ENCODE results near the gene CABLES1. TPM values are rescaled to one million over a fixed set of nuclear protein-coding genes. Genes with fewer than 3 reads are reported as not detected.
A peak's percentile ranks its signal among the peaks of the same experiment; 100 is the strongest.

Gene CABLES1
- total RNA-seq, 1 donor from 2014 or later: 3.1 TPM

DNA sequence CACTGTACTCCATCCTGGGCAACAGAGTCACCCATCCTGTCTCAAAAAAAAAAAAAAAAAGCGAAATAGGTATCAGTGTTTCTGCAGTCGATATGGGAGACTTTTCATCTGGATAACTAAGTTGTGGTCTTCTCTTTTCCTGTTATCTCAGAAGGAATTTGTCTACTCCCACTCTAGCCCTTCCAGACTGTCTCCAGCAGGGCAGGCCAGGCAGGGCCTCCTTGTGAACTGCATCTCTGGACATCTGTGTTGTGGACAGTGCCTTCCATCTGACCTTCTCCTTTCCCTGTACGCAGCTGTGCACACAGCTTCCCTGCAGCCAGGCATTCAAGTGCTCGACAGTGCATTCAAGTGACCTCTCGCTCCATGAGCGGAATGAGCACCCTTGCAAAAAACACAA is 110.2 kb downstream of the CABLES1 start:
- H3K27me3 Mint-ChIP-seq (ENCODE audit: unreplicated experiment): peaks cover 4% of the 10 kb centered on the region
- peak overlapping the region; percentile 73 for H3K27ac Mint-ChIP-seq (ENCODE audit: unreplicated experiment)
- peaks cover 4% of the 10 kb centered on the region for H3K9me3 Mint-ChIP-seq (ENCODE audit: unreplicated experiment)
- H3K4me1 Mint-ChIP-seq (ENCODE audit: low read depth, unreplicated experiment): peaks cover 19% of the 10 kb centered on the region
- TF ChIP-seq, protein P1, sequence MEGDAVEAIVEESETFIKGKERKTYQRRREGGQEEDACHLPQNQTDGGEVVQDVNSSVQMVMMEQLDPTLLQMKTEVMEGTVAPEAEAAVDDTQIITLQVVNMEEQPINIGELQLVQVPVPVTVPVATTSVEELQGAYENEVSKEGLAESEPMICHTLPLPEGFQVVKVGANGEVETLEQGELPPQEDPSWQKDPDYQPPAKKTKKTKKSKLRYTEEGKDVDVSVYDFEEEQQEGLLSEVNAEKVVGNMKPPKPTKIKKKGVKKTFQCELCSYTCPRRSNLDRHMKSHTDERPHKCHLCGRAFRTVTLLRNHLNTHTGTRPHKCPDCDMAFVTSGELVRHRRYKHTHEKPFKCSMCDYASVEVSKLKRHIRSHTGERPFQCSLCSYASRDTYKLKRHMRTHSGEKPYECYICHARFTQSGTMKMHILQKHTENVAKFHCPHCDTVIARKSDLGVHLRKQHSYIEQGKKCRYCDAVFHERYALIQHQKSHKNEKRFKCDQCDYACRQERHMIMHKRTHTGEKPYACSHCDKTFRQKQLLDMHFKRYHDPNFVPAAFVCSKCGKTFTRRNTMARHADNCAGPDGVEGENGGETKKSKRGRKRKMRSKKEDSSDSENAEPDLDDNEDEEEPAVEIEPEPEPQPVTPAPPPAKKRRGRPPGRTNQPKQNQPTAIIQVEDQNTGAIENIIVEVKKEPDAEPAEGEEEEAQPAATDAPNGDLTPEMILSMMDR (IDR thresholded peaks at IDR 0.05; ENCODE audit: partially characterized antibody, unreplicated experiment): no peak
- H3K36me3 Mint-ChIP-seq (ENCODE audit: unreplicated experiment): peaks cover 3% of the 10 kb centered on the region
- DNase-seq: no peak
- H3K4me3 Mint-ChIP-seq (ENCODE audit: unreplicated experiment): peak overlapping the region; percentile 15

DNA sequence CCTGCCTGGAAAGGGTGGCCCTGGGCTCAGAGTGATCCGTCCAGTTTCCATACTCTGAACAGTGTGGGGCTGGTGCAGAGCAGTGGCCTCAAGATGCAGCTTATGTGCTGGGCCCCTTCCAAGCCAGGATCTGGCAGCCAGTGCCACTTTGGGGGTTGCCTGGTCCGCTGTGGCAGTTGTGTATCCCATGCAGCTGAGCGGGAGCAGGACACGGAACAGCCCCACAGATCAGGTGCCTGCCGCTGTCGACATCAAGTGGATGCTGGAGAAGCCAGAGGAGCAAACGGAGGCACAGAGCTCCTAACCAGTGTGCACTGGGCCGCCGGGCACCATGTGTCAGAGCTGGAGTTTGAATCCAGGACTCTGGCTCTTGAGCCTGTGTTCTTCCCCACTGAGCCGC is 112.0 kb downstream of the CABLES1 start:
- TF ChIP-seq, protein P1 (IDR thresholded peaks at IDR 0.05; ENCODE audit: partially characterized antibody, unreplicated experiment): no peak
- no peak for DNase-seq
- Mint-ChIP-seq H3K27ac (ENCODE audit: unreplicated experiment) (no peak overlapping the region), H3K4me3 (ENCODE audit: unreplicated experiment) (no peak overlapping the region), H3K9me3 (ENCODE audit: unreplicated experiment) (peaks cover 7% of the 10 kb centered on the region), H3K36me3 (ENCODE audit: unreplicated experiment) (peaks cover 3% of the 10 kb centered on the region), H3K27me3 (ENCODE audit: unreplicated experiment) (peaks cover 7% of the 10 kb centered on the region), H3K4me1 (ENCODE audit: low read depth, unreplicated experiment) (peaks cover 17% of the 10 kb centered on the region)

DNA sequence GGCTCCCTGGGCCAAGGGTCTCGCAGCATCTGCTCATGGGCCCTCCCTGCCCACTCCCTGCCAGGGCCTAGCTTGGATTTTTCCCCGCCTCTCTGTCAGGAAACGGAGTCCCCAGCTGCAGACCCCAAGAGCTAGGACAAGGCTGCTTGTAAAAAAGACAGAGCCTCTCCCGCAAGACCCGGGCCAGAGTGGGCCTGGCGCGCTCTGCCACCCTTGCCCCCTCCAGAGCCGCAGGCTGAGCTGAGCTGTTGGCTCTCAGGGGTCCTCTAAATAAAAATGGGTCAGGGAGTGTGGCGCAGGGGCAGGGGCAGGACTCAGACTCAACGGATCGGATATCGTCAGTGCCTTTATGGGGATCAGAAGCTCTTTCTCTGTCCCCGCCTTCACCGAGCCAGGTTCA is 112.6 kb downstream of the CABLES1 start:
- Mint-ChIP-seq H3K4me1 (ENCODE audit: low read depth, unreplicated experiment) (peaks cover 16% of the 10 kb centered on the region), H3K27me3 (ENCODE audit: unreplicated experiment) (peaks cover 7% of the 10 kb centered on the region), H3K36me3 (ENCODE audit: unreplicated experiment) (peaks cover 3% of the 10 kb centered on the region), H3K9me3 (ENCODE audit: unreplicated experiment) (peaks cover 7% of the 10 kb centered on the region), H3K4me3 (ENCODE audit: unreplicated experiment) (no peak overlapping the region), H3K27ac (ENCODE audit: unreplicated experiment) (no peak overlapping the region)
- no peak for DNase-seq
- TF ChIP-seq, protein P1 (IDR thresholded peaks at IDR 0.05; ENCODE audit: partially characterized antibody, unreplicated experiment): no peak

DNA sequence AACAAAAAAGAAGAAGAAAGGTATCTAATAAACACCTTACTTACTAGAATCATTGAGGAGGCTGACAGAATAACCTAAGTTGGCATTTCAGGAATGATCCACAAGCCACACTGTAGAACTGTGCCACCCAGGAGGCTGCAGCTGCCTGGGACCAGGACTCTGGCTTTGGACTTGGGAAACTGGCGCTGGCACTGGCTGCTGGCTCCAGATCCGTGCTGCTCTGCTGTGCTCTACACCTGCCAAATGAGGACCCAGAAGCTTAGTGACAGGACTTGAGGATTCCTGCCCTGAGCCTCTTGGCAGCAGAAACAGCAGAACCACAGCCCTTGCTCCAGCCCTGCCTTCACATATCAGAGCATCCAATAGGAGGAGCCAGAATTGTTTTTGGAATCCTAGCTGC is 113.5 kb downstream of the CABLES1 start:
- Mint-ChIP-seq H3K9me3 (ENCODE audit: unreplicated experiment) (peaks cover 7% of the 10 kb centered on the region), H3K36me3 (ENCODE audit: unreplicated experiment) (peaks cover 3% of the 10 kb centered on the region), H3K4me1 (ENCODE audit: low read depth, unreplicated experiment) (peaks cover 12% of the 10 kb centered on the region), H3K4me3 (ENCODE audit: unreplicated experiment) (no peak overlapping the region), H3K27me3 (ENCODE audit: unreplicated experiment) (peaks cover 7% of the 10 kb centered on the region), H3K27ac (ENCODE audit: unreplicated experiment) (no peak overlapping the region)
- DNase-seq: no peak
- TF ChIP-seq, protein P1 (IDR thresholded peaks at IDR 0.05; ENCODE audit: partially characterized antibody, unreplicated experiment): no peak

DNA sequence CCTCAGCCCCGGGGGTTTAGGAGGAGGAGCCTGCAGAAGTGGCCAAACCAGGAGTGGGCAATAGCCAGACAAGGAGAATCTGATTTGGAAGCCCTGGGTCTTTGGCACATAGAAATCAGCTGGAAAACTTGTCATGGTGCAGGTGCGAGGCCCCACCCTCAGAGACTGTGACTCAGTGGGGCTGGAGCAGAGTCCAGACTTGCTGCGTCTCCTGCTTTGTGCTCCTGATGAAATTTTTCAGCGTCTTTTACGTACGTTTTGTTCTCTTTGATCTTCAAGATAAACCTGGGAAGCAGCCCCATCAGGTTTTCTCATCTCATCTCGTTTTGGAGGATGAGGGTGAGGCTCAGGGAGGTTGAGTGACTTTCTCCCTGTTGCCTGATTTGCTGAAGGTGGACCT is 114.1 kb downstream of the CABLES1 start:
- H3K36me3 Mint-ChIP-seq (ENCODE audit: unreplicated experiment): peaks cover 3% of the 10 kb centered on the region
- peaks cover 7% of the 10 kb centered on the region for H3K9me3 Mint-ChIP-seq (ENCODE audit: unreplicated experiment)
- no peak for DNase-seq
- no peak overlapping the region for H3K4me3 Mint-ChIP-seq (ENCODE audit: unreplicated experiment)
- H3K4me1 Mint-ChIP-seq (ENCODE audit: low read depth, unreplicated experiment): peaks cover 7% of the 10 kb centered on the region
- H3K27me3 Mint-ChIP-seq (ENCODE audit: unreplicated experiment): peaks cover 5% of the 10 kb centered on the region
- H3K27ac Mint-ChIP-seq (ENCODE audit: unreplicated experiment): no peak overlapping the region
- TF ChIP-seq, protein P1 (IDR thresholded peaks at IDR 0.05; ENCODE audit: partially characterized antibody, unreplicated experiment): no peak

Measured in glutamatergic neuron (in vitro differentiated cells).